Activated CD4-positive, alpha-beta T cell treated with anti-CD3 and anti-CD28 coated beads for 36 hours (primary cell): Measurements from ENCODE around the gene ANP32B. TPM values are rescaled to one million over a fixed set of nuclear protein-coding genes. Genes with fewer than 3 reads are reported as not detected.
"Not testable (repeated sequence)": the region's sequence is repeated elsewhere in the genome, so short reads cannot be mapped to it uniquely, and the experiment has no call there.

Experiments used
- ATAC-seq: fragments of 200-7000 bp; cut with Tn5 transposase; one replicate; pipeline ENCODE4 v1.10.0; 2021; ENCODE audit warnings: mild to moderate bottlenecking, moderate library complexity
- CTCF ChIA-PET: fragments of 350-600 bp; sonication (Branson Sonifier 250); formaldehyde crosslinking; loops from one replicate; lab custom pipeline; 2021; ENCODE audit warnings: antibody characterized with exemption; lab: Charles Lee
- POLR2A ChIA-PET: fragments of 350-600 bp; sonication (Branson Sonifier 250); formaldehyde crosslinking; loops from one replicate; lab custom pipeline; 2021; ENCODE audit warnings: antibody characterized with exemption, inconsistent platforms; lab: Charles Lee
- DNase-seq: peaks from one replicate; pipeline ENCODE4 v3.0.0-alpha.2; 2020
- H3K27ac Mint-ChIP-seq: one replicate; pipeline ENCODE4 v1.8.0; 2021; ENCODE audit warnings: mixed read lengths
- H3K27me3 Mint-ChIP-seq: one replicate; pipeline ENCODE4 v1.8.0; 2021; ENCODE audit warnings: mixed read lengths
- H3K36me3 Mint-ChIP-seq: one replicate; pipeline ENCODE4 v1.8.0; 2021; ENCODE audit warnings: low read depth, mixed read lengths
- H3K4me1 Mint-ChIP-seq: one replicate; pipeline ENCODE4 v1.8.0; 2021; ENCODE audit warnings: mixed read lengths
- H3K4me3 Mint-ChIP-seq: one replicate; pipeline ENCODE4 v1.8.0; 2021; ENCODE audit warnings: mild to moderate bottlenecking, moderate library complexity, mixed read lengths
- H3K9me3 Mint-ChIP-seq: one replicate; pipeline ENCODE4 v1.8.0; 2021; ENCODE audit warnings: low read depth, mixed read lengths
- intact Hi-C, 2 experiments: fragments of 100-400 bp; cut with DNase I in 1 of 2; cut with micrococcal nuclease in 1 of 2; formaldehyde crosslinking; loops; one replicate each; pipeline versions ENCODE4 v1.14.2 to v1.15.1; 2022 to 2024; cut with DNase I, micrococcal nuclease
- total RNA-seq, 2 experiments: library from RNA; stranded (reverse); gene quantifications; one replicate each; pipeline ENCODE4 v1.2.3, GENCODE V29; 2021

ANP32B gene
- total RNA-seq, 2 experiments from 2014 or later = 367 to 440 TPM

- intact Hi-C loops = no loop called here
- Mint-ChIP-seq H3K9me3 (no peaks in the 10 kb centered on the region), H3K4me1 (peaks cover 69% of the 10 kb centered on the region), H3K4me3 (peak overlapping the region; percentile 7), H3K27me3 (no peaks in the 10 kb centered on the region), H3K27ac (peak overlapping the region; percentile 68), H3K36me3 (peaks cover 51% of the 10 kb centered on the region)
- no peak for DNase-seq
- ChIA-PET CTCF (interaction anchor here (1.0 to 2.1 kb wide), 5 partner anchors 8 to 68 kb away, joined by 3 to 13 read pairs (median 4); no protein-coding TSS in a partner anchor), POLR2A (no interaction called here)
- ATAC-seq = no peak
These were observed 9.1 kb downstream of the ANP32B start for GRCh38 chr9:97992219-97992618.

GRCh38 chr9:97993000-97993399 is 9.9 kb downstream of the ANP32B start:
- intact Hi-C loops = no loop called here
- POLR2A ChIA-PET = interaction anchor here (0.8 to 1.1 kb wide), 3 partner anchors 9 to 13 kb away, joined by 3 read pairs; partner anchors contain the start of gene ANP32B
- Mint-ChIP-seq H3K4me1 (peaks cover 68% of the 10 kb centered on the region), H3K27ac (peak overlapping the region; percentile 68), H3K4me3 (no peak overlapping the region), H3K27me3 (no peaks in the 10 kb centered on the region), H3K9me3 (no peaks in the 10 kb centered on the region), H3K36me3 (peaks cover 56% of the 10 kb centered on the region)
- CTCF ChIA-PET = interaction anchor here (1.1 to 2.1 kb wide), 4 partner anchors 9 to 69 kb away, joined by 3 to 13 read pairs (median 4); no protein-coding TSS in a partner anchor
- DNase-seq (no peak), ATAC-seq (peak; percentile 65)

GRCh38 chr9:97994703-97995102 is 11.6 kb downstream of the ANP32B start:
- ChIA-PET CTCF (interaction anchor here (0.7 to 1.0 kb wide), 3 partner anchors 15 to 70 kb away, joined by 3 read pairs; no protein-coding TSS in a partner anchor), POLR2A (interaction anchor here (0.6 to 1.3 kb wide), 3 partner anchors 12 to 50 kb away, joined by 3 to 4 read pairs (median 4); partner anchors contain the start of gene ANP32B)
- no peak for DNase-seq
- Mint-ChIP-seq H3K4me3 (no peak overlapping the region), H3K27ac (no peak overlapping the region), H3K36me3 (peaks cover 59% of the 10 kb centered on the region), H3K9me3 (no peaks in the 10 kb centered on the region), H3K27me3 (no peaks in the 10 kb centered on the region), H3K4me1 (peaks cover 56% of the 10 kb centered on the region)
- ATAC-seq = no peak
- intact Hi-C loops = no loop called here

- H3K36me3 Mint-ChIP-seq = peaks cover 70% of the 10 kb centered on the region
These were observed 13.5 kb downstream of the ANP32B start for GRCh38 chr9:97996676-97997075.

GRCh38 chr9:97997330-97998276 is 14.5 kb downstream of the ANP32B start:
- Mint-ChIP-seq H3K4me3 (no peak overlapping the region), H3K4me1 (peaks cover 34% of the 10 kb centered on the region), H3K27me3 (no peaks in the 10 kb centered on the region), H3K27ac (no peak overlapping the region), H3K9me3 (no peaks in the 10 kb centered on the region), H3K36me3 (peaks cover 68% of the 10 kb centered on the region)
- DNase-seq = no peak
- no peak for ATAC-seq
- intact Hi-C loops = no loop called here
- POLR2A ChIA-PET = interaction anchor here (0.8 to 1.6 kb wide), 5 partner anchors 9 to 79 kb away, joined by 3 to 6 read pairs (median 4); no protein-coding TSS in a partner anchor
- CTCF ChIA-PET = interaction anchor here (0.6 to 2.4 kb wide), 11 partner anchors 8 to 81 kb away, joined by 3 to 14 read pairs (median 5); partner anchors contain the start of genes ANP32B and TRMO

More at GRCh38 chr9:97996676-97997075, 13.5 kb downstream of the ANP32B start:
- H3K27me3 Mint-ChIP-seq, H3K4me3 Mint-ChIP-seq, H3K9me3 Mint-ChIP-seq, intact Hi-C loops, ATAC-seq, DNase-seq: not testable (repeated sequence)
- POLR2A ChIA-PET = interaction anchor here (1.2 to 1.6 kb wide), 2 partner anchors 9 to 41 kb away, joined by 4 to 5 read pairs; no protein-coding TSS in a partner anchor
- H3K27ac Mint-ChIP-seq = peak overlapping the region; percentile 19
- CTCF ChIA-PET = interaction anchor here (0.7 to 2.4 kb wide), 4 partner anchors 7 to 73 kb away, joined by 3 to 14 read pairs (median 6); no protein-coding TSS in a partner anchor
- H3K4me1 Mint-ChIP-seq = peaks cover 43% of the 10 kb centered on the region

GRCh38 chr9:98002808-98003207 is 19.7 kb downstream of the ANP32B start:
- ChIA-PET POLR2A (interaction anchor here (0.9 kb wide), 1 partner anchor 9 kb away, joined by 3 read pairs; no protein-coding TSS in a partner anchor), CTCF (interaction anchor here (0.7 to 1.3 kb wide), 4 partner anchors 9 to 90 kb away, joined by 3 to 5 read pairs (median 3); no protein-coding TSS in a partner anchor)
- intact Hi-C loops = loop anchor here in 1 of 2 experiments (5.0 kb wide), 1 partner anchor 371 kb away; the partner anchor contains the start of genes NCBP1 and TSTD2
- ATAC-seq (no peak), DNase-seq (no peak)
- H3K4me3 Mint-ChIP-seq = no peak overlapping the region
- no peaks in the 10 kb centered on the region for H3K27me3 Mint-ChIP-seq
- H3K4me1 Mint-ChIP-seq = peaks cover 38% of the 10 kb centered on the region
- H3K36me3 Mint-ChIP-seq = peaks cover 71% of the 10 kb centered on the region
- no peaks in the 10 kb centered on the region for H3K9me3 Mint-ChIP-seq
- no peak overlapping the region for H3K27ac Mint-ChIP-seq

GRCh38 chr9:98006127-98006796 is 23.1 kb downstream of the ANP32B start:
- ATAC-seq = no peak
- POLR2A ChIA-PET = interaction anchor here (0.7 to 1.0 kb wide), 6 partner anchors 9 to 1980 kb away, joined by 3 to 16 read pairs (median 4); no protein-coding TSS in a partner anchor

DNA sequence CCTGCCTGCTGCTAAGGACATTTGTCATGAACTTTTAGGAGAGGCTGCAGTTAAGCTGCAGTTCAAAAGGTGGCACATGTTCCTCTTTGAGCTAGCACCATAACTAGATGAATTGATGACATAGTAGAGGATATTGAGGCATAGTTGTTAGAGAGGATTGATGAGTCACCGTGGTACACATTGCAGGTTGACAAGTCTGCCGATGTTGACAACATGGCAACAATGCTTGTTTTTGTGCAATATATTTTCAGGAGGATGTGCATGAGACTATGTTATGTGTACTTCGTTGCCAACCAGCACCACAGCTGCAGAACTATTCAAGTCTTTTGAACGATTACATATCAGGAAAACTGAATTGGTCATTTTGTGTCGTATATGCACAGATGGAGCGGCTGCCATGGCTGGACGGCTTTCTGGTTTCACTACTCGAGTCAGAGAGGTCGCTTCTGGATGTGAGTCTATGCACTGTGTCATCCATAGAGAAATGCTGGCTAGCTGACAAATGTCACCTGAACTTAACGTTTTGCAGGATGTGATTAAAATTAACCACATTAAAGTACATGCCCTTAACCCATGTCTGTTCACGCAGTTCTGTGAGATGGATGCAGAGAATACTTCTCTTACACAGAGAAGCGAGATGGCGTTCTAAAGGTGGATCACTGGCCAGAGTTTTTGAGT is 24.2 kb downstream of the ANP32B start:
- intact Hi-C loops = loop anchor here in 1 of 2 experiments (2.0 kb wide), 1 partner anchor 21 kb away; no protein-coding TSS in a partner anchor
- DNase-seq = no peak
- ChIA-PET POLR2A (interaction anchor here (0.6 to 1.3 kb wide), 4 partner anchors 10 to 45 kb away, joined by 3 to 16 read pairs (median 4); no protein-coding TSS in a partner anchor), CTCF (interaction anchor here (1.3 kb wide), 1 partner anchor 10 kb away, joined by 3 read pairs; no protein-coding TSS in a partner anchor)
- H3K4me1 Mint-ChIP-seq = peaks cover 42% of the 10 kb centered on the region
- H3K9me3 Mint-ChIP-seq = no peaks in the 10 kb centered on the region
- H3K27me3 Mint-ChIP-seq = no peaks in the 10 kb centered on the region
- H3K27ac Mint-ChIP-seq = peak overlapping the region; percentile 53
- no peak overlapping the region for H3K4me3 Mint-ChIP-seq
- ATAC-seq = peak; percentile 67
- peaks cover 73% of the 10 kb centered on the region for H3K36me3 Mint-ChIP-seq

More at GRCh38 chr9:98006127-98006796, 23.1 kb downstream of the ANP32B start:
- CTCF ChIA-PET = interaction anchor here (0.6 to 2.3 kb wide), 9 partner anchors 11 to 250 kb away, joined by 3 to 13 read pairs (median 6); no protein-coding TSS in a partner anchor
- DNase-seq = no peak
- no peaks in the 10 kb centered on the region for H3K9me3 Mint-ChIP-seq
- peaks cover 42% of the 10 kb centered on the region for H3K4me1 Mint-ChIP-seq
- H3K27me3 Mint-ChIP-seq = no peaks in the 10 kb centered on the region
- intact Hi-C loops = loop anchor here in 1 of 2 experiments (2.0 kb wide), 1 partner anchor 19 kb away; no protein-coding TSS in a partner anchor
- H3K36me3 Mint-ChIP-seq = peaks cover 73% of the 10 kb centered on the region
- H3K27ac Mint-ChIP-seq = peak overlapping the region; percentile 73
- H3K4me3 Mint-ChIP-seq = no peak overlapping the region

- DNase-seq (no peak), ATAC-seq (no peak)
- ChIA-PET CTCF (interaction anchor here (0.6 kb wide), 1 partner anchor 265 kb away, joined by 3 read pairs; no protein-coding TSS in a partner anchor), POLR2A (no interaction called here)
- H3K9me3 Mint-ChIP-seq = no peaks in the 10 kb centered on the region
- H3K27me3 Mint-ChIP-seq = no peaks in the 10 kb centered on the region
- intact Hi-C loops = no loop called here
- no peak overlapping the region for H3K4me3 Mint-ChIP-seq
- H3K4me1 Mint-ChIP-seq = peaks cover 41% of the 10 kb centered on the region
- no peak overlapping the region for H3K27ac Mint-ChIP-seq
- peaks cover 79% of the 10 kb centered on the region for H3K36me3 Mint-ChIP-seq
These were observed 25.6 kb downstream of the ANP32B start for GRCh38 chr9:98008764-98009163.

GRCh38 chr9:98009437-98009836 is 26.3 kb downstream of the ANP32B start:
- DNase-seq = no peak
- H3K4me3 Mint-ChIP-seq = no peak overlapping the region
- ATAC-seq = no peak
- ChIA-PET POLR2A (no interaction called here), CTCF (interaction anchor here (0.6 kb wide), 1 partner anchor 264 kb away, joined by 3 read pairs; no protein-coding TSS in a partner anchor)
- H3K27ac Mint-ChIP-seq = peak overlapping the region; percentile 45
- no peaks in the 10 kb centered on the region for H3K9me3 Mint-ChIP-seq
- H3K36me3 Mint-ChIP-seq = peaks cover 76% of the 10 kb centered on the region
- intact Hi-C loops = no loop called here
- no peaks in the 10 kb centered on the region for H3K27me3 Mint-ChIP-seq
- peaks cover 38% of the 10 kb centered on the region for H3K4me1 Mint-ChIP-seq
